Liver (tissue), 9 donors: ENCODE results near the gene JAGN1. TPM values are rescaled to one million over a fixed set of nuclear protein-coding genes. Genes with fewer than 3 reads are reported as not detected.

Experiments used
- DNase-seq: peaks from one replicate; pipeline ENCODE4 v3.0.0-alpha.2; 2017; ENCODE audit warnings: low spot score
- H3K27ac ChIP-seq, 2 donors: one replicate each; pipeline ENCODE4 v1.7.0; 2013; ENCODE audit warnings: inconsistent platforms in 2 of 2, low read length in 2 of 2, control low read depth in 1 of 2, low read depth in 1 of 2, mild to moderate bottlenecking in 1 of 2
- H3K27me3 ChIP-seq, 4 donors: one replicate each; pipeline versions ENCODE4 v1.6.1 to v1.7.0; 2013; ENCODE audit warnings: low read length in 3 of 4, inconsistent platforms in 1 of 4, mild to moderate bottlenecking in 1 of 4, moderate library complexity in 1 of 4; ENCODE audit not compliant: control insufficient read depth in 4 of 4, insufficient read depth in 4 of 4
- H3K36me3 ChIP-seq, 4 donors: one replicate each; pipeline versions ENCODE4 v1.6.1 to v1.7.0; 2013; ENCODE audit warnings: low read length in 3 of 4, mild to moderate bottlenecking in 3 of 4, low read depth in 1 of 4, moderate library complexity in 1 of 4; ENCODE audit not compliant: control insufficient read depth in 4 of 4, insufficient read depth in 3 of 4
- H3K4me1 ChIP-seq, 4 donors: one replicate each; pipeline versions ENCODE4 v1.6.1 to v1.7.0; 2013; ENCODE audit warnings: low read length in 3 of 4, mild to moderate bottlenecking in 3 of 4, moderate library complexity in 1 of 4; ENCODE audit not compliant: control insufficient read depth in 4 of 4, insufficient read depth in 4 of 4
- H3K4me3 ChIP-seq, 3 donors: one replicate each; pipeline versions ENCODE4 v1.6.1 to v1.7.0; 2013; ENCODE audit warnings: low read length in 3 of 3, control low read depth in 1 of 3, low read depth in 1 of 3, mild to moderate bottlenecking in 1 of 3
- H3K9ac ChIP-seq, 2 donors: one replicate each; pipeline ENCODE4 v1.7.0; 2013; ENCODE audit warnings: low read length in 2 of 2, mild to moderate bottlenecking in 2 of 2, moderate library complexity in 2 of 2, control low read depth in 1 of 2, low read depth in 1 of 2
- H3K9me3 ChIP-seq, 4 donors: one replicate each; pipeline versions ENCODE4 v1.6.1 to v1.7.0; 2013; ENCODE audit warnings: low read length in 3 of 4; ENCODE audit not compliant: control insufficient read depth in 4 of 4
- ATF3 ChIP-seq: IDR thresholded peaks from 2 replicates; pipeline ENCODE4 v1.6.1; 2016; ENCODE audit warnings: antibody characterized with exemption
- CTCF ChIP-seq: fragments of 150-350 bp; IDR thresholded peaks from 2 replicates; pipeline ENCODE4 v1.5.1; 2017; ENCODE audit warnings: improper control_type of control experiment, low read depth, low read length; ENCODE audit not compliant: missing input control
- EGR1 ChIP-seq, 2 donors: IDR thresholded peaks; 2 replicates each; pipeline ENCODE4 v1.6.1; 2016 to 2018; ENCODE audit warnings: antibody characterized with exemption in 2 of 2, low read depth in 2 of 2
- FOXA1 ChIP-seq: IDR thresholded peaks from 2 replicates; pipeline ENCODE4 v1.6.1; 2016; ENCODE audit warnings: antibody characterized with exemption
- FOXA2 ChIP-seq: IDR thresholded peaks from 2 replicates; pipeline ENCODE4 v1.6.1; 2016; ENCODE audit warnings: antibody characterized with exemption
- GABPA ChIP-seq, 2 donors: IDR thresholded peaks in 1 of 2; conservative IDR thresholded peaks in 1 of 2; 2 replicates each; pipeline ENCODE4 v1.6.1; 2016; ENCODE audit warnings: antibody characterized with exemption in 2 of 2, mild to moderate bottlenecking in 1 of 2, moderate library complexity in 1 of 2
- HNF4A ChIP-seq, 2 donors: conservative IDR thresholded peaks; 2 replicates each; pipeline ENCODE4 v1.6.1; 2016; ENCODE audit warnings: antibody characterized with exemption in 2 of 2, mild to moderate bottlenecking in 2 of 2
- HNF4G ChIP-seq: IDR thresholded peaks from 2 replicates; pipeline ENCODE4 v1.6.1; 2016; ENCODE audit warnings: antibody characterized with exemption
- JUND ChIP-seq, 2 donors: IDR thresholded peaks; 2 replicates each; pipeline ENCODE4 v1.6.1; 2016; ENCODE audit warnings: antibody characterized with exemption in 2 of 2
- MAX ChIP-seq: IDR thresholded peaks from 2 replicates; pipeline ENCODE4 v1.6.1; 2016; ENCODE audit warnings: antibody characterized with exemption
- NR2F2 ChIP-seq: IDR thresholded peaks from 2 replicates; pipeline ENCODE4 v1.6.1; 2016; ENCODE audit warnings: antibody characterized with exemption
- RAD21 ChIP-seq, 2 donors: IDR thresholded peaks; 2 replicates each; pipeline ENCODE4 v1.6.1; 2016; ENCODE audit warnings: antibody characterized with exemption in 2 of 2, mild to moderate bottlenecking in 2 of 2
- REST ChIP-seq: IDR thresholded peaks from 2 replicates; pipeline ENCODE4 v1.6.1; 2016; ENCODE audit warnings: antibody characterized with exemption, mild to moderate bottlenecking
- RXRA ChIP-seq, 2 donors: IDR thresholded peaks; 2 replicates each; pipeline ENCODE4 v1.6.1; 2017 to 2018; ENCODE audit warnings: antibody characterized with exemption in 2 of 2, mild to moderate bottlenecking in 1 of 2
- SP1 ChIP-seq: IDR thresholded peaks from 2 replicates; pipeline ENCODE4 v1.6.1; 2018; ENCODE audit warnings: antibody characterized with exemption, mild to moderate bottlenecking
- TAF1 ChIP-seq: conservative IDR thresholded peaks from 2 replicates; pipeline ENCODE4 v1.6.1; 2016; ENCODE audit warnings: antibody characterized with exemption, mild to moderate bottlenecking
- YY1 ChIP-seq: IDR thresholded peaks from 2 replicates; pipeline ENCODE4 v1.6.1; 2016; ENCODE audit warnings: antibody characterized with exemption, mild to moderate bottlenecking
- ZBTB33 ChIP-seq: IDR thresholded peaks from 2 replicates; pipeline ENCODE4 v1.6.1; 2016; ENCODE audit warnings: antibody characterized with exemption
- WGBS: extraction: QIAGEN DNeasy Blood & Tissue Kit; methylation state at CpG from one replicate; pipeline ENCODE4 v1.1.7; 2013; 5-methylcytosine and 5-hydroxymethylcytosine counted together
- polyA plus RNA-seq, 2 donors: library from polyadenylated mRNA; stranded (reverse) in 1 of 2; unstranded in 1 of 2; fragments of 200-250 nt in 1 of 2; fragments of >200 nt in 1 of 2; fragmentation: Nextera tagmentation in 1 of 2; extraction: Ambion mirVana in 1 of 2; gene quantifications; one replicate each; pipeline versions ENCODE4 v1.2.1 to v1.2.3, GENCODE V29; 2013 to 2015
- total RNA-seq, 2 donors: library from RNA; depleted of rRNA; stranded (reverse); fragments of >200 nt; gene quantifications; one replicate each; pipeline ENCODE4 v1.2.3, GENCODE V29; 2014
- donor health status: healthy.
- donor health status: healthy.
- donor health status: healthy.
- donor health status: healthy.
- donor health status: healthy.

JAGN1 gene
- total and polyA plus RNA-seq, 4 donors = 18.0 to 46.8 (median 30.6) TPM

- H3K36me3 ChIP-seq = peaks cover 3 to 32% (median 18%) of the 10 kb centered on the region in 4 donors
- H3K4me1 ChIP-seq = peaks cover 2 to 13% (median 7%) of the 10 kb centered on the region in 4 donors
- H3K27me3 ChIP-seq = no peaks in the 10 kb centered on the region
- 94% methylated on average over 4 of the region's 4 CpGs for WGBS
- TF ChIP-seq SP1 (no peak), JUND (IDR thresholded peaks at IDR 0.05) (no peak)
- no peak overlapping the region for H3K9ac ChIP-seq
- no peak for DNase-seq
- no peaks in the 10 kb centered on the region for H3K9me3 ChIP-seq
- no peak overlapping the region for H3K27ac ChIP-seq
- H3K4me3 ChIP-seq = no peak overlapping the region
These were observed 51.8 kb downstream of the JAGN1 start for GRCh38 chr3:9942164-9942563.

GRCh38 chr3:9942934-9943690 lies 52.7 kb downstream of the JAGN1 start:
- Histone ChIP-seq H3K9ac (no peak overlapping the region), H3K36me3 (peaks cover 3 to 25% (median 12%) of the 10 kb centered on the region in 4 donors), H3K9me3 (no peaks in the 10 kb centered on the region), H3K4me3 (no peak overlapping the region), H3K4me1 (peaks cover 2 to 16% (median 11%) of the 10 kb centered on the region in 4 donors), H3K27me3 (no peaks in the 10 kb centered on the region), H3K27ac (no peak overlapping the region)
- DNase-seq = no peak
- 95% methylated on average over 11 of the region's 11 CpGs for WGBS
- no peak for TF ChIP-seq FOXA1
- TF ChIP-seq GABPA (IDR thresholded peaks at IDR 0.05 in 1 of 2, conservative IDR thresholded peaks at IDR 0.05 in 1 of 2) = no peak
- no peak for TF ChIP-seq RXRA (IDR thresholded peaks at IDR 0.05)
- no peak for TF ChIP-seq FOXA2
- no peak for TF ChIP-seq SP1
- no peak for TF ChIP-seq HNF4A (conservative IDR thresholded peaks at IDR 0.05)
- no peak for TF ChIP-seq NR2F2
- no peak for TF ChIP-seq JUND (IDR thresholded peaks at IDR 0.05)
- no peak for TF ChIP-seq HNF4G
- no peak for TF ChIP-seq REST
- TF ChIP-seq EGR1 (IDR thresholded peaks at IDR 0.05; ENCODE audit: low read depth in 2 of 2) = no peak
- no peak for TF ChIP-seq ZBTB33
- no peak for TF ChIP-seq RAD21 (IDR thresholded peaks at IDR 0.05)
- TF ChIP-seq MAX = no peak
- TF ChIP-seq ATF3 = no peak
- TF ChIP-seq TAF1 = no peak
- TF ChIP-seq YY1 = no peak
- no peak for TF ChIP-seq CTCF
